WI38 (cell line): ENCODE results near the gene AMOT.

Source experiments
- H3K4me3 ChIP-seq: 2 replicates; pipeline ENCODE4 v1.5.1; 2011; ENCODE audit warnings: low read depth, mild to moderate bottlenecking, control low read depth, low read length
- TF ChIP-seq, protein P1 (sequence below): IDR thresholded peaks from 2 replicates; pipeline ENCODE4 v1.5.1; 2012; ENCODE audit warnings: low read depth, mild to moderate bottlenecking, control low read depth, low read length

AMOT gene

DNA sequence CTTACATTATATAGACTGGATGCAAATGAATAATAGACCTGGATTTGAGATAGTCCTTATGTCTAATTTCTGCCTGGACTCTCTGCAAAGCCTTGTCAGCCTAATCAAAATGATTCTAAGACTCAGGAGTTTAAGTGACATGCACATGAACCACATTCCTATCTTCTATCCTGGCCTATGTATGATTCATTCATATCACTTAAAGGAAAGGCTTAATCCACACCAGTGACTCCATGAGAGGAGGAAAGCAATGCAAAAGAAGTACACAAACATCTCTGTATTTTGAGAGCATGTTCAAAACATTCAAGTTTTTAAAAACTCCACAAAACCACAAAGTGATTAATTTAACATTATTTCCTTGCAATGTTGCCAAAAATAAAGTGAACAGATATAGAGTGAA lies 14.6 kb downstream of the AMOT start:
- H3K4me3 ChIP-seq, result no peak overlapping the region
- TF ChIP-seq, protein P1, sequence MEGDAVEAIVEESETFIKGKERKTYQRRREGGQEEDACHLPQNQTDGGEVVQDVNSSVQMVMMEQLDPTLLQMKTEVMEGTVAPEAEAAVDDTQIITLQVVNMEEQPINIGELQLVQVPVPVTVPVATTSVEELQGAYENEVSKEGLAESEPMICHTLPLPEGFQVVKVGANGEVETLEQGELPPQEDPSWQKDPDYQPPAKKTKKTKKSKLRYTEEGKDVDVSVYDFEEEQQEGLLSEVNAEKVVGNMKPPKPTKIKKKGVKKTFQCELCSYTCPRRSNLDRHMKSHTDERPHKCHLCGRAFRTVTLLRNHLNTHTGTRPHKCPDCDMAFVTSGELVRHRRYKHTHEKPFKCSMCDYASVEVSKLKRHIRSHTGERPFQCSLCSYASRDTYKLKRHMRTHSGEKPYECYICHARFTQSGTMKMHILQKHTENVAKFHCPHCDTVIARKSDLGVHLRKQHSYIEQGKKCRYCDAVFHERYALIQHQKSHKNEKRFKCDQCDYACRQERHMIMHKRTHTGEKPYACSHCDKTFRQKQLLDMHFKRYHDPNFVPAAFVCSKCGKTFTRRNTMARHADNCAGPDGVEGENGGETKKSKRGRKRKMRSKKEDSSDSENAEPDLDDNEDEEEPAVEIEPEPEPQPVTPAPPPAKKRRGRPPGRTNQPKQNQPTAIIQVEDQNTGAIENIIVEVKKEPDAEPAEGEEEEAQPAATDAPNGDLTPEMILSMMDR, result no peak

DNA sequence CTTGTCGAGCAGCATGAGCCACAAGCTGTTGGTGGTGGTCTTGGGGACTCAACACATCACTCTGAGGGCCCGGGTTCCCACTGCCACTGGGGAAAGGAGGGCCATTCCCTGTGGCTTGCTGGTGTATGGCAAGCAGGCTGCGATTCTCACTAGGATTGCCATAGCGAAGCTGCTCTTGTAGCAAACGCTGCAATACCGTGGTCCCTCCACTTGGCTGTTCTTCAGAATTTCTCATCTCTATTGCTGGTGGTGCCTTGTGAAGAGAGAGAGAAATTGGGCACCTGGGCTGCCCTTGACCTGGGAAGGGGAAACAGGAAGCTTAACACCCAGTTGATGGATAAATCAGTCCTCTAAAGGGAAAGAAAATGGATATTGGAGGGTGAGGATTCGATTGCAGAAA lies 17.7 kb downstream of the AMOT start:
- H3K4me3 ChIP-seq, result no peak overlapping the region
- TF ChIP-seq, protein P1, result no peak

DNA sequence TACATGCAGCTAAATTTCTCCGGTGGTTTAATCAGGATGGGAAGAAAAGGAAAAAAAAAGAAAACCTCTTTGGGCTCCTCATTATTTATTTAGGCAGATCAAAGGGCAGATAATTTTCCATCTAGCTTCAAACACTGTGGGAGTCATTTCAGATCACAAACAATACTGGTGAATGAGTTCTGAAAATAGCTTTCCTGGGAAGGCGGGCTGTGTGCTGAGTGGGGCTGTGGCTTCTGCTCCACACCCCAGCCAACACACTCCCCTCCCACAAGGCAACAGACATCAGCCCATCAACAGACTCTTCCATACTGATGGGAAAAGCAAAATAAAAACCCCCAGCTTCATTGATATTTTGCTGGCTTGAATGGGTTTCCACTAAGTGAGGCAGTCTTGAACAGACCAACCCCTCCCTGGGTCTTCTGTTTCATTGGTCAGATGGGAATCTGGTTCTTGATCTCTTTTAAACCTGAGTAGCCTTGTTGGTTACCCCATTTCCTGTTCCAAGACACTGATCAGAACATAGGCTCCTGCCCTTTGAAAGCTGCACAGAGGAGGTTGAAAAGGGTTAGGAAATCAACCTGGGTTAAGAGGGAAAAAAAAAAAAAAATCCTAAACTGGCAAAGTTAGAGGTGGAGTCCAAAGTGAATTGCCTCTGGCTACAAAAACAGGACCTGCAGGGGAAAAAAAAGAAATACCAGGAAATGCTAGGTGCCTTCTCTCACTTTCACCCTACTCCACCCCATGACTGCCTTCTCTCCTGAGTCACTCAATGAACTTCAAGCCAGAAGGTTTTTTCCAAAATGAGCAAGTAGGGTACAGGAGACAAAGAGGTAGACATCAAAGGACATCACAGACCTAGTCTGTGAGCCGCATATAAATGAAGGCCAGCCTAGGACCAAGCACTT lies 20.0 kb downstream of the AMOT start:
- H3K4me3 ChIP-seq, result no peak overlapping the region
- TF ChIP-seq, protein P1, result no peak

DNA sequence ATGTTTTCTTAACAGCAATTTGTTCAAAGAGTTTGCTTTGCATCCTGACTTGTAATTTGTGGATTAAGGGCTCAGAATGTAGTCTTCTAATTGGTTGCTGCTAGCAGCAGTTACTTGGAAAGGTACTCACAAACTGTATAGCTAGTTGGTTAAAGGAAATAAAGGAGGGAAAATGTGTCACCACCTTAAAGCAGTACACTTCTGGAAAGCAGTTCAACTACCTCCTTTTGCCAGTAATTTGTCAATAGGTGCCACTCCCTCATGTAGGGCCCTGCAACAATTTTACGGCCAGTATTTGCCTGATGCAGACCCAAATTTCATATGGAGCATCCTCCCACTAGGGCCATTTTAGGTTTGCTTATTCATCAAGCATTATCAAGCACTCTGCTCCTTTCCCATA lies 20.8 kb downstream of the AMOT start:
- H3K4me3 ChIP-seq, result no peak overlapping the region
- TF ChIP-seq, protein P1, result no peak

DNA sequence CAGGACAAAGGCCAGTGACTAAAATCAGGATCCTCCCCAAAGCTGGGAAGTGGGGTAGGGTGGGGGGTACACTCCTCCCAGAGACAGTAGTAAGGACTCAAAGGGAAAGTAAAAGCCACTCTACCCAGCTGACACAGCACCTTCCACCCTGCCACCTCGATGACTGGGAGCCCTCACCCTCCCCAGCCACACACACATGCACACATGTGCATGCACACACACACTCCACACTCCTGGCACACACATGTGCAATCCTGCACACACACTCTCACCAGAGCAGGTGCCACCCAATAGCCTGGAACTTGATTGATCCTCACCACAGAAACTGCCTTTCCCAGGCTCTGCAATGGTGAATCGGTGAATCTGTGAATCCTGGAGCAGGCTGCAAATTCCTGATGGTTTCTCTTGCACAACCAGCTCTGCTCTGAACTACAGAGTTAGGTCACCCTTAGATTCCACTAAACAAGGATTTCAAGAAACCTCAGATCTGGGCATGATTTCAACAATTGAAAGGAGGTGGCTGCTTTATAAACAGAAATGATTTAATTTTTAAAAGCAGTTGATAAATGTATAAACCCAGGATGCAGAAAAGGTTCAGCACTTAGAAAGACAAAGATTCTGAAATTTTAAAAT lies 21.5 kb downstream of the AMOT start:
- TF ChIP-seq, protein P1, result no peak
- H3K4me3 ChIP-seq, result no peak overlapping the region

DNA sequence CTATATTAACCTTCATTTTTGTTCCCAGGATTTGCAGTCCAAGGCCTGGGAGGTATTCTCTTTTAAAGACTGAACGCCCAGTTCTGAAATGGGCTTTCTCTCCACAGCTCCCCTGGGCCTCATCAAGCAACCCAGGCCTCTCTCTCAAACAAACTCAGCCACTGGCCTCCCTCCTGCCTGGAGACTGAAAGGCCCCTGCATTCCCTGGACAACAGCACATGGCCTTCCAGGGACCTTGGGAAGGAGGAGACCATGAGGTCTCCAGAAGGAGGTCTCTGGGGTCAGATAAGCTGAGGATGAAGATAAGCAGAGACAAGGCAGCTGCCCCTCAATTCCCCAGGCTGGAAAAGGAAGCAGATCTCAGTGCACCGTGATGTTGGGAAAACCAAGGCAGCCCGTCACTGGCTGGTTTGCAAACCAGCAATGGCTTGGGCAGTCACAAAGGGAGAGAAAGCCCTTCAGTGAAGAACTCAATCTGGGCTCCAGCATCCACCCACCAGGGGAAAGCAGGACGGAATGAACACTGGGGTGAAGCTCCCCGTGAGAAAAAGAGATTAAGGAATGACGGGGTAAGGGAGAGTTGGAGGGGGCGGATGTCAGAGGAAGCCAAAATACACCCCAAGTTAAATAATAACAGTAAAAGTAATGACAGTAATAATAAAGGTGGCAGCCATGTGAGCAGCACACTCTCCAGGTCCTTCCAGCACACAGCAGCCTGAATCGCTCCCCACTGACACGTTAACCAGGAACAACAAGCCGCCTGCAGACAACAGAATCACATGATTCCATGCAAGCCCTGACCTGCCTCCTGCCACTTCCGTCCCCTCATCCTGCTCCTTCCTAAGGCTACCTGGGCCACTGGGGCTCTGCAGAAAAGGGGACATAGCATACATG lies 22.3 kb downstream of the AMOT start:
- TF ChIP-seq, protein P1, result no peak
- H3K4me3 ChIP-seq, result no peak overlapping the region

DNA sequence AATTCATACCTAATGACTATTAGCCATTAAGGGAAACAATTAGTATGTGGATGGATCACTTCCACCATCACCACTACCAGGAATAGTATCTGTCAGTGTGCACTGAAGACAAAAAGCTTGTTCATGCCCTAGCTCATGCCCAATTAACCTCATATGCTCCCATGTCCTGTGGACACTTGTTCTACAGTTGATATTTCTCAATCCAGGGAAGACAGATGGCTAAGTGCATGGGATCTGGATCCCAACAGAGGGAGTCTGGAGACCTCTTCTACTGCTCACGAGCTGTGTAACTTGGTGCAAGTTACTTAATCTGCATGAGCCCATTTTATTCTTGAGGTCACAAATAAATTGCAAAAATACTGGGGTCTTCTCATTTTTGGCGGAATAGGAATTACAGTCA lies 23.7 kb downstream of the AMOT start:
- H3K4me3 ChIP-seq, result no peak overlapping the region
- TF ChIP-seq, protein P1, result no peak
